DMS 273 (cell line): ENCODE measurements around the gene MYLK.

Experiments
- DNase-seq: peaks from one replicate; lab custom pipeline; 2025; ENCODE audit not compliant: unreplicated experiment; lab: John Stamatoyannopoulos, UW

The MYLK gene

GRCh38 chr3:123795471-123796251, 88.5 kb downstream of the MYLK start:
- DNase-seq = no peak

GRCh38 chr3:123793425-123793824, 90.7 kb downstream of the MYLK start:
- no peak for DNase-seq

GRCh38 chr3:123792473-123793201, 91.5 kb downstream of the MYLK start:
- no peak for DNase-seq

- DNase-seq = peak; percentile 54
Observed at GRCh38 chr3:123791898-123792297, 92.2 kb downstream of the MYLK start.

GRCh38 chr3:123791417-123791816, 92.7 kb downstream of the MYLK start:
- no peak for DNase-seq

- no peak for DNase-seq
Observed at GRCh38 chr3:123791073-123791370, 93.1 kb downstream of the MYLK start.

- no peak for DNase-seq
Observed at GRCh38 chr3:123790254-123791072, 93.7 kb downstream of the MYLK start.

- DNase-seq = no peak
Observed at GRCh38 chr3:123789760-123790159, 94.4 kb downstream of the MYLK start.

GRCh38 chr3:123789160-123789559, 95.0 kb downstream of the MYLK start:
- DNase-seq = no peak

- no peak for DNase-seq
Observed at GRCh38 chr3:123788710-123789109, 95.4 kb downstream of the MYLK start.

- no peak for DNase-seq
Observed at GRCh38 chr3:123787133-123787532, 97.0 kb downstream of the MYLK start.

GRCh38 chr3:123785602-123786001, 98.5 kb downstream of the MYLK start:
- no peak for DNase-seq

GRCh38 chr3:123783811-123784210, 100.3 kb downstream of the MYLK start:
- DNase-seq = peak; percentile 40

GRCh38 chr3:123783050-123783689, 101.0 kb downstream of the MYLK start:
- peak; percentile 54 for DNase-seq

- DNase-seq = no peak
Observed at GRCh38 chr3:123782488-123782887, 101.6 kb downstream of the MYLK start.

GRCh38 chr3:123781571-123782275, 102.4 kb downstream of the MYLK start:
- DNase-seq = no peak

- no peak for DNase-seq
Observed at GRCh38 chr3:123781138-123781537, 103.0 kb downstream of the MYLK start.

- no peak for DNase-seq
Observed at GRCh38 chr3:123780656-123781055, 103.5 kb downstream of the MYLK start.

- no peak for DNase-seq
Observed at GRCh38 chr3:123779655-123780231, 104.4 kb downstream of the MYLK start.

GRCh38 chr3:123778991-123779622, 105.0 kb downstream of the MYLK start:
- no peak for DNase-seq
